Caco-2 (cell line): Measurements from ENCODE around the gene SLC37A1. TPM values are rescaled to one million over a fixed set of nuclear protein-coding genes. Genes with fewer than 3 reads are reported as not detected.
A peak's percentile ranks its signal among the peaks of the same experiment; 100 is the strongest.
"Not testable (repeated sequence)": the region's sequence is repeated elsewhere in the genome, so short reads cannot be mapped to it uniquely, and the experiment has no call there.

ENCODE experiments used
- BruUV-seq: library from RNA; stranded (reverse); fragments of 400-500 nt; replicated peaks from 2 replicates; lab custom pipeline; 2021; lab: Mats Ljungman, UMichigan
- CTCF ChIA-PET: fragments of 300-600 bp; sonication (Branson Sonifier 250); formaldehyde crosslinking; loops from one replicate; lab custom pipeline; 2022; ENCODE audit warnings: antibody characterized with exemption; lab: Charles Lee
- POLR2A ChIA-PET: fragments of 300-600 bp; sonication (Branson Sonifier 250); formaldehyde crosslinking; loops from one replicate; lab custom pipeline; 2022; ENCODE audit warnings: antibody characterized with exemption; lab: Charles Lee
- DNase-seq, 2 experiments: peaks; one replicate each; pipeline versions ENCODE4 v3.0.0 to v3.0.0-alpha.2; 2020 to 2022
- H3K27me3 ChIP-seq: replicated peaks from 2 replicates; pipeline ENCODE4 v1.6.0; 2011; ENCODE audit warnings: low read length; ENCODE audit not compliant: control insufficient read depth, insufficient read depth
- H3K36me3 ChIP-seq: 2 replicates; pipeline ENCODE4 v1.5.1; 2011; ENCODE audit warnings: low read length; ENCODE audit not compliant: control insufficient read depth, insufficient read depth
- H3K4me1 ChIP-seq: fragments of 250-450 bp; sonication (Bioruptor Pico); 2 replicates; pipeline ENCODE4 v1.5.1; 2020; ENCODE audit warnings: mild to moderate bottlenecking
- H3K4me3 ChIP-seq: 2 replicates; pipeline ENCODE4 v1.5.1; 2011; ENCODE audit warnings: low read depth, mild to moderate bottlenecking, control low read depth, low read length
- H3K9me3 ChIP-seq: fragments of 250-450 bp; sonication (Bioruptor Pico); 2 replicates; pipeline ENCODE4 v1.5.1; 2020; ENCODE audit warnings: mild to moderate bottlenecking, moderate library complexity
- H3K27ac Mint-ChIP-seq: one replicate; pipeline ENCODE4 v1.8.0; 2022; ENCODE audit warnings: mixed read lengths; ENCODE audit not compliant: unreplicated experiment
- H3K27me3 Mint-ChIP-seq: one replicate; pipeline ENCODE4 v1.8.0; 2022; ENCODE audit warnings: mixed read lengths; ENCODE audit not compliant: insufficient read depth, unreplicated experiment
- H3K36me3 Mint-ChIP-seq: one replicate; pipeline ENCODE4 v1.8.0; 2022; ENCODE audit warnings: mild to moderate bottlenecking, mixed read lengths; ENCODE audit not compliant: insufficient read depth, unreplicated experiment
- H3K4me1 Mint-ChIP-seq: one replicate; pipeline ENCODE4 v1.8.0; 2022; ENCODE audit warnings: low read depth, mixed read lengths; ENCODE audit not compliant: unreplicated experiment
- H3K4me3 Mint-ChIP-seq: one replicate; pipeline ENCODE4 v1.8.0; 2022; ENCODE audit warnings: mild to moderate bottlenecking, moderate library complexity, mixed read lengths; ENCODE audit not compliant: unreplicated experiment
- H3K9me3 Mint-ChIP-seq: one replicate; pipeline ENCODE4 v1.8.0; 2022; ENCODE audit warnings: mixed read lengths; ENCODE audit not compliant: unreplicated experiment
- CTCF ChIP-seq, 2 experiments: fragments of 200-600 bp in 1 of 2; IDR thresholded peaks; 1 replicate in 1 of 2; 2 replicates in 1 of 2; pipeline versions ENCODE4 v1.5.1 to v1.8.0; 2011 to 2022; ENCODE audit warnings: antibody characterized with exemption in 1 of 2, control low read depth in 1 of 2, inconsistent platforms in 1 of 2, low read depth in 1 of 2, low read length in 1 of 2, mild to moderate bottlenecking in 1 of 2, moderate library complexity in 1 of 2; ENCODE audit not compliant: insufficient read depth in 1 of 2, severe bottlenecking in 1 of 2, unreplicated experiment in 1 of 2
- intact Hi-C: fragments of 100-400 bp; cut with micrococcal nuclease; formaldehyde crosslinking; loops from one replicate; pipeline ENCODE4 v1.10.0; 2022; ENCODE audit not compliant: unreplicated experiment
- total RNA-seq: library from RNA; stranded (reverse); gene quantifications from 2 replicates; pipeline ENCODE4 v1.2.3, GENCODE V29; 2022

Gene SLC37A1
- total RNA-seq, 1 experiment from 2014 or later: 9.8 TPM

GRCh38 chr21:42614396-42614795, 100.7 kb downstream of the SLC37A1 start:
- H3K27me3 ChIP-seq: no peaks in the 10 kb centered on the region
- H3K27ac Mint-ChIP-seq: no peak overlapping the region
- intact Hi-C loops: loop anchor here (5.0 kb wide), 1 partner anchor 327 kb away; no protein-coding TSS in a partner anchor
- H3K36me3 Mint-ChIP-seq: no peaks in the 10 kb centered on the region
- no peaks in the 10 kb centered on the region for H3K4me1 Mint-ChIP-seq
- no peak overlapping the region for H3K4me3 Mint-ChIP-seq
- H3K4me3 ChIP-seq: no peak overlapping the region
- peaks cover 10% of the 10 kb centered on the region for H3K9me3 Mint-ChIP-seq
- POLR2A ChIA-PET: no interaction called here
- no peaks in the 10 kb centered on the region for H3K9me3 ChIP-seq
- no TSS peak for BruUV-seq
- CTCF ChIA-PET: interaction anchor here (0.9 to 1.0 kb wide), 3 partner anchors 21 to 40 kb away, joined by 3 to 4 read pairs (median 4); no protein-coding TSS in a partner anchor
- TF ChIP-seq CTCF (IDR thresholded peaks at IDR 0.05; ENCODE audit: insufficient read depth in 1 of 2, low read depth in 1 of 2, low read length in 1 of 2, severe bottlenecking in 1 of 2, unreplicated experiment in 1 of 2): no peak
- H3K27me3 Mint-ChIP-seq: no peaks in the 10 kb centered on the region
- no peaks in the 10 kb centered on the region for H3K36me3 ChIP-seq
- no peak for DNase-seq
- H3K4me1 ChIP-seq: peaks cover 17% of the 10 kb centered on the region

GRCh38 chr21:42614811-42615351, 101.2 kb downstream of the SLC37A1 start:
- CTCF ChIA-PET: interaction anchor here (0.9 to 1.0 kb wide), 3 partner anchors 22 to 39 kb away, joined by 3 to 4 read pairs (median 4); no protein-coding TSS in a partner anchor
- Mint-ChIP-seq H3K4me1 (no peaks in the 10 kb centered on the region), H3K27me3 (no peaks in the 10 kb centered on the region), H3K36me3 (no peaks in the 10 kb centered on the region), H3K4me3 (no peak overlapping the region), H3K27ac (no peak overlapping the region), H3K9me3 (peaks cover 10% of the 10 kb centered on the region)
- Histone ChIP-seq H3K36me3 (no peaks in the 10 kb centered on the region), H3K4me3 (no peak overlapping the region), H3K27me3 (no peaks in the 10 kb centered on the region), H3K4me1 (peaks cover 13% of the 10 kb centered on the region), H3K9me3 (no peaks in the 10 kb centered on the region)
- POLR2A ChIA-PET: no interaction called here
- BruUV-seq: no TSS peak
- peak; percentile 70 to 87 for DNase-seq
- intact Hi-C loops: loop anchor here (5.0 kb wide), 1 partner anchor 328 kb away; no protein-coding TSS in a partner anchor
- TF ChIP-seq CTCF (IDR thresholded peaks at IDR 0.05; ENCODE audit: insufficient read depth in 1 of 2, low read depth in 1 of 2, low read length in 1 of 2, severe bottlenecking in 1 of 2, unreplicated experiment in 1 of 2): no peak

GRCh38 chr21:42615377-42615776, 101.7 kb downstream of the SLC37A1 start:
- DNase-seq, BruUV-seq, H3K9me3 ChIP-seq, H3K4me3 Mint-ChIP-seq, H3K27ac Mint-ChIP-seq, POLR2A ChIA-PET, H3K4me1 Mint-ChIP-seq, H3K9me3 Mint-ChIP-seq, H3K4me3 ChIP-seq, H3K27me3 ChIP-seq, H3K36me3 Mint-ChIP-seq, H3K36me3 ChIP-seq, H3K27me3 Mint-ChIP-seq, intact Hi-C loops: not testable (repeated sequence)
- H3K4me1 ChIP-seq: peaks cover 13% of the 10 kb centered on the region
- CTCF ChIA-PET: interaction anchor here (1.0 kb wide), 2 partner anchors 22 to 37 kb away, joined by 4 read pairs; no protein-coding TSS in a partner anchor
